Gastroesophageal sphincter (tissue), 4 donors: ENCODE data around the gene PLPP1. TPM values are rescaled to one million over a fixed set of nuclear protein-coding genes. Genes with fewer than 3 reads are reported as not detected.

Experiments
- ATAC-seq: fragments of 150-250 bp; one replicate; pipeline ENCODE4 v1.9.1; 2016; ENCODE audit warnings: mild to moderate bottlenecking, moderate library complexity
- H3K27ac ChIP-seq, 4 donors: fragments of 200-600 bp; sonication (generic) in 3 of 4; 1 replicate in 3 of 4; 2 replicates in 1 of 4; pipeline ENCODE4 v1.5.1; 2016 to 2019
- H3K27me3 ChIP-seq: fragments of 200-600 bp; sonication (generic); one replicate; pipeline ENCODE4 v1.5.1; 2019
- H3K36me3 ChIP-seq, 2 donors: fragments of 200-600 bp; sonication (generic); one replicate each; pipeline ENCODE4 v1.5.1; 2019; ENCODE audit warnings: control low read depth in 1 of 2
- H3K4me1 ChIP-seq, 3 donors: fragments of 200-600 bp; sonication (generic); 1 replicate in 2 of 3; 2 replicates in 1 of 3; pipeline ENCODE4 v1.5.1; 2016 to 2019; ENCODE audit warnings: control low read depth in 2 of 3
- H3K4me3 ChIP-seq, 2 donors: fragments of 200-600 bp; sonication (generic); one replicate each; pipeline ENCODE4 v1.5.1; 2019; ENCODE audit warnings: mild to moderate bottlenecking in 1 of 2, moderate library complexity in 1 of 2
- H3K9me3 ChIP-seq, 3 donors: fragments of 200-600 bp; sonication (generic); one replicate each; pipeline ENCODE4 v1.5.1; 2017 to 2019; ENCODE audit warnings: control low read depth in 2 of 3
- EP300 ChIP-seq: sonication (generic); formaldehyde crosslinking; IDR thresholded peaks from one replicate; pipeline ENCODE4 v1.6.1; 2017; ENCODE audit warnings: antibody characterized with exemption, mild to moderate bottlenecking
- POLR2A ChIP-seq, 2 donors: fragments of 450-650 bp; IDR thresholded peaks; one replicate each; pipeline ENCODE4 v1.6.1; 2017; ENCODE audit warnings: antibody characterized with exemption in 2 of 2, mild to moderate bottlenecking in 2 of 2, moderate library complexity in 1 of 2
- POLR2AphosphoS5 ChIP-seq: sonication (generic); formaldehyde crosslinking; IDR thresholded peaks from one replicate; pipeline ENCODE4 v1.6.1; 2017; ENCODE audit warnings: antibody characterized with exemption
- WGBS, 2 donors: methylation state at CpG; one replicate each; pipeline ENCODE4 v1.1.5; 2018; ENCODE audit warnings: low coverage in 1 of 2; 5-methylcytosine and 5-hydroxymethylcytosine counted together
- total RNA-seq, 4 donors: library from RNA; depleted of rRNA; stranded (reverse); fragments of >200 nt; gene quantifications; one replicate each; pipeline ENCODE4 v1.1.0, GENCODE V29; 2016
- TF ChIP-seq, protein P1 (sequence below), 4 experiments: fragments of 200-600 bp in 2 of 4; fragments of 450-650 bp in 2 of 4; sonication (generic) in 1 of 4; IDR thresholded peaks; one replicate each; pipeline ENCODE4 v1.5.1; 2017 to 2019; ENCODE audit warnings: antibody characterized with exemption in 4 of 4, mild to moderate bottlenecking in 2 of 4, moderate library complexity in 2 of 4

PLPP1 gene
- total RNA-seq, 4 donors from 2014 or later = 209 to 314 (median 250) TPM

- TF ChIP-seq POLR2A (IDR thresholded peaks at IDR 0.05) = no peak
- no peak for TF ChIP-seq EP300
- TF ChIP-seq POLR2AphosphoS5 = no peak
- TF ChIP-seq, protein P1, sequence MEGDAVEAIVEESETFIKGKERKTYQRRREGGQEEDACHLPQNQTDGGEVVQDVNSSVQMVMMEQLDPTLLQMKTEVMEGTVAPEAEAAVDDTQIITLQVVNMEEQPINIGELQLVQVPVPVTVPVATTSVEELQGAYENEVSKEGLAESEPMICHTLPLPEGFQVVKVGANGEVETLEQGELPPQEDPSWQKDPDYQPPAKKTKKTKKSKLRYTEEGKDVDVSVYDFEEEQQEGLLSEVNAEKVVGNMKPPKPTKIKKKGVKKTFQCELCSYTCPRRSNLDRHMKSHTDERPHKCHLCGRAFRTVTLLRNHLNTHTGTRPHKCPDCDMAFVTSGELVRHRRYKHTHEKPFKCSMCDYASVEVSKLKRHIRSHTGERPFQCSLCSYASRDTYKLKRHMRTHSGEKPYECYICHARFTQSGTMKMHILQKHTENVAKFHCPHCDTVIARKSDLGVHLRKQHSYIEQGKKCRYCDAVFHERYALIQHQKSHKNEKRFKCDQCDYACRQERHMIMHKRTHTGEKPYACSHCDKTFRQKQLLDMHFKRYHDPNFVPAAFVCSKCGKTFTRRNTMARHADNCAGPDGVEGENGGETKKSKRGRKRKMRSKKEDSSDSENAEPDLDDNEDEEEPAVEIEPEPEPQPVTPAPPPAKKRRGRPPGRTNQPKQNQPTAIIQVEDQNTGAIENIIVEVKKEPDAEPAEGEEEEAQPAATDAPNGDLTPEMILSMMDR (IDR thresholded peaks at IDR 0.05) = no peak
- ATAC-seq = no peak
Observed at GRCh38 chr5:55393501-55394175, 141.1 kb downstream of the PLPP1 start.

DNA sequence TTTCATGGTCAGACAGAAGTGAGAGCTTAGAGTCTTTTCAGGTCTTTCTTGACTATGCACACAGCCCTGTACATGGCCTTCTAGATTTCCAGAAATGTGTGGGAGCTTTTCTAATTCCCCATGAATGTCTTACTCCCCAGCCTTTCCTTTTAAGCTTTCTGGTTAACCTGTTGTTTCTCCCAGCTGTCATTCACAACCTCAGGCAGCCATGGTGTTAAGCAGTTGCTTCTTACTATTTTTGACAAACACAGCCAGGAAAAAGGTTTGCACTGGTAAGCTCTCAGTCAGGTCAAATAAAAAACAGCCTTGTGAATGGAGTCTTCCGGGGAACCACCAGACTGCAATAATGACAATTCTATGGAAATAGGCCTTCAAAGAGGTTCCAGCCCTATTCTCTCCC lies 142.1 kb downstream of the PLPP1 start:
- H3K4me3 ChIP-seq = no peak overlapping the region
- ATAC-seq = no peak
- H3K4me1 ChIP-seq = no peaks in the 10 kb centered on the region
- H3K27me3 ChIP-seq = no peaks in the 10 kb centered on the region
- no peak overlapping the region for H3K27ac ChIP-seq
- H3K36me3 ChIP-seq = peaks cover 0 to 50% of the 10 kb centered on the region in 2 donors
- TF ChIP-seq POLR2AphosphoS5 (no peak), EP300 (no peak), POLR2A (IDR thresholded peaks at IDR 0.05) (no peak)
- TF ChIP-seq, protein P1 (IDR thresholded peaks at IDR 0.05) = no peak
- WGBS, 2 donors = 100% methylated on average over 1 of the region's 1 CpG; no CpG with 5 or more reads in 1 of the 2 donors
- peaks cover 0 to 5% (median 0%) of the 10 kb centered on the region in 3 donors for H3K9me3 ChIP-seq

More at GRCh38 chr5:55393501-55394175, 141.1 kb downstream of the PLPP1 start:
- Histone ChIP-seq H3K36me3 (peaks cover 0 to 48% of the 10 kb centered on the region in 2 donors), H3K9me3 (peaks cover 0 to 5% (median 0%) of the 10 kb centered on the region in 3 donors), H3K4me3 (no peak overlapping the region), H3K4me1 (no peaks in the 10 kb centered on the region), H3K27me3 (no peaks in the 10 kb centered on the region), H3K27ac (no peak overlapping the region)
- 33 to 37% methylated on average over 2 of the region's 2 CpGs for WGBS, 2 donors

DNA sequence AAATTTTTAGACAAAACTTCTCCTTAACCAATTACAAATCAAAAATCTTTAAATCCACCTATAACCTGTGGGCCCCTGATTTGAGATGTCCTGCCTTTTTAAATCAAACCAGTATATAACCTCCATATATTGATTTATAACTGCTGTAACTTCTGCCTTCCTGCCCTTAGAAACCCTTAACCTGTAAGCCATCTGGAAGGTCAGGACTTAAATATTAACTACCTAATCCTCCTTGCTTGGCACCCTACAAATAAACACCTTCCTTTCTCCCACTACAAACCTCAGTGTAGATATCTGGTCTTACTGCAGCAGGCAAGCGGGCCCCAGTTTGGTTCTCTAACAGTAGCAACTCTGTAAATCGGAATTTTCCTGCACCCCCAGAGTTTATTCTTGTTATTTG lies 143.1 kb downstream of the PLPP1 start:
- H3K27ac ChIP-seq = no peak overlapping the region
- H3K36me3 ChIP-seq = peaks cover 0 to 49% of the 10 kb centered on the region in 2 donors
- peaks cover 0 to 5% (median 0%) of the 10 kb centered on the region in 3 donors for H3K9me3 ChIP-seq
- no peak for ATAC-seq
- no peaks in the 10 kb centered on the region for H3K27me3 ChIP-seq
- WGBS, 2 donors = 97% methylated on average over 2 of the region's 2 CpGs; no CpG with 5 or more reads in 1 of the 2 donors
- TF ChIP-seq POLR2AphosphoS5 = no peak
- no peak for TF ChIP-seq EP300
- TF ChIP-seq POLR2A (IDR thresholded peaks at IDR 0.05) = no peak
- TF ChIP-seq, protein P1 (IDR thresholded peaks at IDR 0.05) = no peak
- H3K4me1 ChIP-seq = no peaks in the 10 kb centered on the region
- H3K4me3 ChIP-seq = no peak overlapping the region

DNA sequence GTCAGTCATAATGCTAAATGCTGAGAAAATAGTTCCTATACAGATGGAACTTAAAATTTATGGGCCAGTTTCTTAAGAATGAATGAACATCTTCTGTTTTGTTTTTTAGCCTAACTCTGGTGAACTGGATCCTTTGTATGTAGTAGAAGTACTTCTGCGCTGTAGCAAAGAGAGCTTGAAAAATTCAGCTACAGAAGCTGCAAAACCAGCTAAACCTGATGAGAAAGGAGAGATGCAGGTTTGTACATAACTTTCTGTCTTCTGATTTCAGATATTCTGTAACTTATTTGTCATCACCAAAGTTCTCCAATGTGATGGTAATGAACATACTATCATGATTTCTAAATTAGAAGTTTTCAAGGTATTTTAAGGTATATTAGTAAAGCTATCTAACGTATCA lies 146.9 kb downstream of the PLPP1 start:
- Histone ChIP-seq H3K36me3 (peaks cover 0 to 61% of the 10 kb centered on the region in 2 donors), H3K4me3 (no peak overlapping the region), H3K27ac (no peak overlapping the region), H3K27me3 (no peaks in the 10 kb centered on the region), H3K9me3 (peaks cover 0 to 17% (median 0%) of the 10 kb centered on the region in 3 donors), H3K4me1 (no peaks in the 10 kb centered on the region)
- TF ChIP-seq POLR2A (IDR thresholded peaks at IDR 0.05) (no peak), POLR2AphosphoS5 (no peak), EP300 (no peak)
- TF ChIP-seq, protein P1 (IDR thresholded peaks at IDR 0.05) = no peak
- WGBS, 2 donors = 95 to 100% methylated on average over 2 of the region's 2 CpGs
- no peak for ATAC-seq

- no peaks in the 10 kb centered on the region for H3K4me1 ChIP-seq
- peaks cover 0 to 19% (median 0%) of the 10 kb centered on the region in 3 donors for H3K9me3 ChIP-seq
- WGBS, 2 donors = 50 to 84% methylated on average over 1 of the region's 1 CpG
- no peak for TF ChIP-seq POLR2A (IDR thresholded peaks at IDR 0.05)
- no peak for TF ChIP-seq POLR2AphosphoS5
- TF ChIP-seq EP300 = no peak
- TF ChIP-seq, protein P1 (IDR thresholded peaks at IDR 0.05) = no peak
- H3K27me3 ChIP-seq = no peaks in the 10 kb centered on the region
- ATAC-seq = no peak
- H3K36me3 ChIP-seq = peaks cover 0 to 53% of the 10 kb centered on the region in 2 donors
- no peak overlapping the region for H3K27ac ChIP-seq
- H3K4me3 ChIP-seq = no peak overlapping the region
Observed at GRCh38 chr5:55386356-55386755, 148.4 kb downstream of the PLPP1 start.
